ENCODE measurements around the gene ZMAT3. TPM values are rescaled to one million over a fixed set of nuclear protein-coding genes. Genes with fewer than 3 reads are reported as not detected.

Gene ZMAT3
- polyA plus RNA-seq, 1 of the 3 experiments (the other 2 are of a cell fraction) = 11.9 TPM

DNA sequence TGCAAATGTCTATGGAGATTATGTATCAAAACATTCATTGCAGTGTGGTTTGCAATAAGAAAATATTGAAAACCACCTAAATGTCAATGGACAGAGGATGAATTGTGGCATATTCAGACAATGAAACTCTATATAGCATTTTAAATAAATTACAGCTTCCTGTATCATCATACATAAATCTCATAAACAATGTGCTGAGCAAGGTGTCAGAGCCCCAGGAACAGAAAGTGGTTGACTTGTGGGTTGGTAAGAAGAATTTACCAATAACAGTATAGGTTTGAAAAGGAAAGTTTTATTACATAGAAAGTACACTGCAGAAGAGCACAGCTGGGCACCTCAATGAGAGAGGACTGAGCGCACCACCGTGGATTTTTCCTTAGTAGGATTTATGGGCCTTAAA is 75.2 kb downstream of the ZMAT3 start:
- Histone ChIP-seq H3K9me2 (no peaks in the 10 kb centered on the region), H3K9ac (no peak overlapping the region), H4K20me1 (ENCODE audit: insufficient read depth) (no peaks in the 10 kb centered on the region), H3K27ac (ENCODE audit: low read depth in 2 of 2, low read length in 1 of 2) (no peak overlapping the region), H3K79me2 (ENCODE audit: insufficient read depth) (no peaks in the 10 kb centered on the region), H2AFZ (ENCODE audit: low read depth) (no peak overlapping the region), H3K36me3 (replicated peaks in 1 of 2; ENCODE audit: control insufficient read depth in 1 of 2, insufficient read depth in 2 of 2, low read length in 1 of 2) (peaks cover 0 to 2% of the 10 kb centered on the region in 2 experiments), H3K4me2 (no peak overlapping the region), H3K4me1 (ENCODE audit: control insufficient read depth in 1 of 2, insufficient read depth in 2 of 2, low read depth in 1 of 2, low read length in 1 of 2) (no peaks in the 10 kb centered on the region), H3K27me3 (ENCODE audit: insufficient read depth) (no peaks in the 10 kb centered on the region), H3K4me3 (ENCODE audit: low read depth in 2 of 2, low read length in 1 of 2) (no peak overlapping the region), H3K9me3 (no peaks in the 10 kb centered on the region), H3F3A (replicated peaks; ENCODE audit: insufficient read depth) (no peaks in the 10 kb centered on the region)
- 92% methylated on average over 2 of the region's 2 CpGs for WGBS (ENCODE audit: low lambda C conversion rate)
- no peak for DNase-seq
- CTCF ChIA-PET = no interaction called here
- POLR2A ChIA-PET = no interaction called here
- TF ChIP-seq EP300 (IDR thresholded peaks at IDR 0.05; ENCODE audit: borderline replicate concordance in 1 of 2, low read depth in 1 of 2, low read length in 1 of 2) (no peak), NRF1 (IDR thresholded peaks at IDR 0.05; ENCODE audit: low read depth, low read length) (no peak), FOSL2 (IDR thresholded peaks at IDR 0.05; ENCODE audit: borderline replicate concordance, low read depth) (no peak), SMC3 (IDR thresholded peaks at IDR 0.05; ENCODE audit: low read depth, low read length) (no peak), FOXM1 (IDR thresholded peaks at IDR 0.05; ENCODE audit: low read depth) (no peak), POLR2AphosphoS5 (IDR thresholded peaks at IDR 0.05; ENCODE audit: low read depth, low read length) (no peak), RCOR1 (IDR thresholded peaks at IDR 0.05; ENCODE audit: low read length) (no peak), MXI1 (IDR thresholded peaks at IDR 0.05; ENCODE audit: low read depth, low read length) (no peak), EZH2phosphoT487 (IDR thresholded peaks at IDR 0.05; ENCODE audit: borderline replicate concordance, low read depth) (no peak)
- TF ChIP-seq, protein P1, sequence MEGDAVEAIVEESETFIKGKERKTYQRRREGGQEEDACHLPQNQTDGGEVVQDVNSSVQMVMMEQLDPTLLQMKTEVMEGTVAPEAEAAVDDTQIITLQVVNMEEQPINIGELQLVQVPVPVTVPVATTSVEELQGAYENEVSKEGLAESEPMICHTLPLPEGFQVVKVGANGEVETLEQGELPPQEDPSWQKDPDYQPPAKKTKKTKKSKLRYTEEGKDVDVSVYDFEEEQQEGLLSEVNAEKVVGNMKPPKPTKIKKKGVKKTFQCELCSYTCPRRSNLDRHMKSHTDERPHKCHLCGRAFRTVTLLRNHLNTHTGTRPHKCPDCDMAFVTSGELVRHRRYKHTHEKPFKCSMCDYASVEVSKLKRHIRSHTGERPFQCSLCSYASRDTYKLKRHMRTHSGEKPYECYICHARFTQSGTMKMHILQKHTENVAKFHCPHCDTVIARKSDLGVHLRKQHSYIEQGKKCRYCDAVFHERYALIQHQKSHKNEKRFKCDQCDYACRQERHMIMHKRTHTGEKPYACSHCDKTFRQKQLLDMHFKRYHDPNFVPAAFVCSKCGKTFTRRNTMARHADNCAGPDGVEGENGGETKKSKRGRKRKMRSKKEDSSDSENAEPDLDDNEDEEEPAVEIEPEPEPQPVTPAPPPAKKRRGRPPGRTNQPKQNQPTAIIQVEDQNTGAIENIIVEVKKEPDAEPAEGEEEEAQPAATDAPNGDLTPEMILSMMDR (IDR thresholded peaks at IDR 0.05) = no peak
- TF ChIP-seq, protein P2, sequence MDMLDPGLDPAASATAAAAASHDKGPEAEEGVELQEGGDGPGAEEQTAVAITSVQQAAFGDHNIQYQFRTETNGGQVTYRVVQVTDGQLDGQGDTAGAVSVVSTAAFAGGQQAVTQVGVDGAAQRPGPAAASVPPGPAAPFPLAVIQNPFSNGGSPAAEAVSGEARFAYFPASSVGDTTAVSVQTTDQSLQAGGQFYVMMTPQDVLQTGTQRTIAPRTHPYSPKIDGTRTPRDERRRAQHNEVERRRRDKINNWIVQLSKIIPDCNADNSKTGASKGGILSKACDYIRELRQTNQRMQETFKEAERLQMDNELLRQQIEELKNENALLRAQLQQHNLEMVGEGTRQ (IDR thresholded peaks at IDR 0.05; ENCODE audit: borderline replicate concordance, low read depth, low read length) = no peak
- TF ChIP-seq, protein P3, sequence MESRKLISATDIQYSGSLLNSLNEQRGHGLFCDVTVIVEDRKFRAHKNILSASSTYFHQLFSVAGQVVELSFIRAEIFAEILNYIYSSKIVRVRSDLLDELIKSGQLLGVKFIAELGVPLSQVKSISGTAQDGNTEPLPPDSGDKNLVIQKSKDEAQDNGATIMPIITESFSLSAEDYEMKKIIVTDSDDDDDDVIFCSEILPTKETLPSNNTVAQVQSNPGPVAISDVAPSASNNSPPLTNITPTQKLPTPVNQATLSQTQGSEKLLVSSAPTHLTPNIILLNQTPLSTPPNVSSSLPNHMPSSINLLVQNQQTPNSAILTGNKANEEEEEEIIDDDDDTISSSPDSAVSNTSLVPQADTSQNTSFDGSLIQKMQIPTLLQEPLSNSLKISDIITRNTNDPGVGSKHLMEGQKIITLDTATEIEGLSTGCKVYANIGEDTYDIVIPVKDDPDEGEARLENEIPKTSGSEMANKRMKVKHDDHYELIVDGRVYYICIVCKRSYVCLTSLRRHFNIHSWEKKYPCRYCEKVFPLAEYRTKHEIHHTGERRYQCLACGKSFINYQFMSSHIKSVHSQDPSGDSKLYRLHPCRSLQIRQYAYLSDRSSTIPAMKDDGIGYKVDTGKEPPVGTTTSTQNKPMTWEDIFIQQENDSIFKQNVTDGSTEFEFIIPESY (IDR thresholded peaks at IDR 0.05; ENCODE audit: borderline replicate concordance, low read depth) = no peak
- TF ChIP-seq, protein P4, sequence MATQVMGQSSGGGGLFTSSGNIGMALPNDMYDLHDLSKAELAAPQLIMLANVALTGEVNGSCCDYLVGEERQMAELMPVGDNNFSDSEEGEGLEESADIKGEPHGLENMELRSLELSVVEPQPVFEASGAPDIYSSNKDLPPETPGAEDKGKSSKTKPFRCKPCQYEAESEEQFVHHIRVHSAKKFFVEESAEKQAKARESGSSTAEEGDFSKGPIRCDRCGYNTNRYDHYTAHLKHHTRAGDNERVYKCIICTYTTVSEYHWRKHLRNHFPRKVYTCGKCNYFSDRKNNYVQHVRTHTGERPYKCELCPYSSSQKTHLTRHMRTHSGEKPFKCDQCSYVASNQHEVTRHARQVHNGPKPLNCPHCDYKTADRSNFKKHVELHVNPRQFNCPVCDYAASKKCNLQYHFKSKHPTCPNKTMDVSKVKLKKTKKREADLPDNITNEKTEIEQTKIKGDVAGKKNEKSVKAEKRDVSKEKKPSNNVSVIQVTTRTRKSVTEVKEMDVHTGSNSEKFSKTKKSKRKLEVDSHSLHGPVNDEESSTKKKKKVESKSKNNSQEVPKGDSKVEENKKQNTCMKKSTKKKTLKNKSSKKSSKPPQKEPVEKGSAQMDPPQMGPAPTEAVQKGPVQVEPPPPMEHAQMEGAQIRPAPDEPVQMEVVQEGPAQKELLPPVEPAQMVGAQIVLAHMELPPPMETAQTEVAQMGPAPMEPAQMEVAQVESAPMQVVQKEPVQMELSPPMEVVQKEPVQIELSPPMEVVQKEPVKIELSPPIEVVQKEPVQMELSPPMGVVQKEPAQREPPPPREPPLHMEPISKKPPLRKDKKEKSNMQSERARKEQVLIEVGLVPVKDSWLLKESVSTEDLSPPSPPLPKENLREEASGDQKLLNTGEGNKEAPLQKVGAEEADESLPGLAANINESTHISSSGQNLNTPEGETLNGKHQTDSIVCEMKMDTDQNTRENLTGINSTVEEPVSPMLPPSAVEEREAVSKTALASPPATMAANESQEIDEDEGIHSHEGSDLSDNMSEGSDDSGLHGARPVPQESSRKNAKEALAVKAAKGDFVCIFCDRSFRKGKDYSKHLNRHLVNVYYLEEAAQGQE (IDR thresholded peaks at IDR 0.05; ENCODE audit: low read depth, low read length) = no peak
- TF ChIP-seq, protein P5, sequence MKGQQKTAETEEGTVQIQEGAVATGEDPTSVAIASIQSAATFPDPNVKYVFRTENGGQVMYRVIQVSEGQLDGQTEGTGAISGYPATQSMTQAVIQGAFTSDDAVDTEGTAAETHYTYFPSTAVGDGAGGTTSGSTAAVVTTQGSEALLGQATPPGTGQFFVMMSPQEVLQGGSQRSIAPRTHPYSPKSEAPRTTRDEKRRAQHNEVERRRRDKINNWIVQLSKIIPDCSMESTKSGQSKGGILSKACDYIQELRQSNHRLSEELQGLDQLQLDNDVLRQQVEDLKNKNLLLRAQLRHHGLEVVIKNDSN (IDR thresholded peaks at IDR 0.05; ENCODE audit: borderline replicate concordance, low read depth) = no peak

All from SK-N-SH (cell line).